Stimulated activated CD4-positive, alpha-beta T cell treated with anti-CD3 and anti-CD28 coated beads, Interleukin-15, amount 100 ng/mL, for 1 hour (primary cell): ENCODE data around the gene TRIM22.
"Not testable (repeated sequence)": the region's sequence is repeated elsewhere in the genome, so short reads cannot be mapped to it uniquely, and the experiment has no call there.

ENCODE experiments used
- DNase-seq, 2 donors: peaks; one replicate each; pipeline ENCODE4 v3.0.0-alpha.2; 2020; ENCODE audit warnings: low read depth in 1 of 2, low spot score in 1 of 2

TRIM22 gene

DNA sequence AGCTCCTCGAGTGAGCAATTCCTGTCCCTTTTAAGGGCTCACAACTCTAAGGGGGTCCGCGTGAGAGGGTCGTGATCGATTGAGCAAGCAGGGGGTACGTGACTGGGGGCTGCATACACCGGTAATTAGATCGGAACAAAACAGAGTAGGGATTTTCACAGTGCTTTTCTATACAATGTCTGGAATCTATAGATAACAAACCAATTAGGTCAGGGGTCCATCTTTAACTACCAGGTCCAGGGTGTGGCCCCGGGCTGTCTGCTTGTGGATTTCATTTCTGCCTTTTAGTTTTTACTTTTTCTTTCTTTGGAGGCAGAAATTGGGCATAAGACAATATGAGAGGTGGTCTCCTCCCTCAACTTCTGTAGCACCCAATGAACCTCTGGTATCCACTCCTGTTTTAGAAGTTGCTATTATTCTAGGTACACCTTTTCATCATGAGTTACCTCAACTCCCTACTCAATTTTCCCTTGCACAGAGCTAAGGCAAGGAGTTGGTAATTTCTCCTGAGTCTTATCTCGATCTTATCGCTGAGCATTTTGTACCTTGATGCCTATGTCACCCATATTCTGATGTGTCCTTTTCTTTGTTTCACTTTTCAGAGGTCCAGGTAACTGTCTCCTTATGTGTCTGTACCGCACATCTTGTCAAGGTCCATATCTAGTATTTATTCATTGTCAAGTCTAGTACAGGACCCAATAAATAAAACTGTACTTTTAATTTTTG lies 1.8 kb downstream of the TRIM22 start:
- not testable (repeated sequence) for DNase-seq

DNA sequence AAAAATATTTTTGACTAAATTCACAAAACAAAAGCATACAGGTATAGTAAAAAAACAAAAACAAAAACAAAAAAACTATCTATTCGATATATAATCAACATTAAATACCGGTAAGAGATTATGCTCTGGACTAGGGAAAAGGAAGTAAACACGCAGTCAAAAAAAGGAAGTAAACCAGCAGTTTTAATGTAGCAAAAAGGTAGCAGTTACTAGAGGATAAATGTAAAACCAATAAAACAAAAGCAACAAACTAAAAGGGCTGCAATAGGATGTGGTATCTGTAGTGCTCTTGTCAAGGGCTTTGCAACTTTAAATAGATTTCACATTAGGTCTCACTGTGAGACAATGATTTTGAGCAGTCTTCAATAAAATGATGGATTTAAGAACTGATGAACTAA lies 2.4 kb downstream of the TRIM22 start:
- DNase-seq, result no peak

- no peak for DNase-seq
These were observed 5.1 kb downstream of the TRIM22 start for GRCh38 chr11:5694642-5695041.

GRCh38 chr11:5695580-5695979 lies 6.0 kb downstream of the TRIM22 start:
- no peak for DNase-seq

GRCh38 chr11:5696210-5696609 lies 6.6 kb downstream of the TRIM22 start:
- no peak for DNase-seq

GRCh38 chr11:5698281-5698680 lies 8.7 kb downstream of the TRIM22 start:
- no peak for DNase-seq

GRCh38 chr11:5700421-5701054 lies 10.9 kb downstream of the TRIM22 start:
- no peak for DNase-seq

GRCh38 chr11:5701055-5701577 lies 11.5 kb downstream of the TRIM22 start:
- DNase-seq, result no peak

- DNase-seq, result no peak
These were observed 14.3 kb downstream of the TRIM22 start for GRCh38 chr11:5703741-5704536.

DNA sequence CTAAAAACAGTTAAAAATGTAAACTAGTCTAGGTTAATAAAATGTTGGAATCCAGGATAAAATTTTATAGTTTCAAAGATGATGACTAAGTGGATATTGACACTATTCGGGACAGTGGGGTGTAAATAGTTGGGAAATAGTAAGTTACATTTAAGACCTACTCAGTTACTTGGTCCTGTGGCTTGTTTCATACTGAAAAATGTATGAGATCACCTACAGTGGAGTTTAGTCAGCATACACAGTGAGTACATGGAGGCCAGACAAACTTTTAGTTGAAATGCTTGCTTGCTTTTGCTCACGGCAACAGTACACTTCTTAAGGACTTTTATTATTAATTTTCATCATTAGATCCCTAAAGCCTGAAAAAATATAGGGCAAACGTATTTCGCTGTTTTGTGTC lies 16.1 kb downstream of the TRIM22 start:
- no peak for DNase-seq

DNA sequence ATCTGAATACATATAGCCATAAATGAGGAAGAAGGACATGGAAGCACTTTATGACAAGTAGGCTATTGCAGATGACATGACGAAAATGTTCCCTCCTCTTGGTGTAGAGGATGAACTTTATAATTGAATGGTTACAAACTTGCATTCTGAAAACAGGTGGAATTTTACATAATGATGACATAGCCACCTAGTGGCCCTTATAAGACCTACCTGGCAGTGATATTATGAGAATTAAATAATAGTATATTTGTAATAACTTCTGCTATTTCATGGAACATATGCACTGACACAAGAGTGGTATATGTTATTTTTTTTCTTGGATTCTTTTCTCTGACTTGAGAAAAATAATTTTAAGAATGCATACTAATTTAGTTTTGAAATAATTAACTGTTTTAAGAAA lies 22.9 kb downstream of the TRIM22 start:
- DNase-seq, result no peak

- DNase-seq, result no peak
These were observed 24.1 kb downstream of the TRIM22 start for GRCh38 chr11:5713695-5714094.

DNA sequence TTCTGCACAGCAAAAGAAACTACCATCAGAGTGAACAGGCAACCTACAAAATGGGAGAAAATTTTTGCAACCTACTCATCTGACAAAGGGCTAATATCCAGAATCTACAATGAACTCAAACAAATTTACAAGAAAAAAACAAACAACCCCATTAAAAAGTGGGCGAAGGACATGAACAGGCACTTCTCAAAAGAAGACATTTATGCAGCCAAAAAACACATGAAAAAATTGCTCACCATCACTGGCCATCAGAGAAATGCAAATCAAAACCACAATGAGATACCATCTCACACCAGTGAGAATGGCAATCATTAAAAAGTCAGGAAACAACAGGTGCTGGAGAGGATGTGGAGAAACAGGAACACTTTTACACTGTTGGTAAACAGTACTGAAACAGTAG lies 26.9 kb downstream of the TRIM22 start:
- not testable (repeated sequence) for DNase-seq

DNA sequence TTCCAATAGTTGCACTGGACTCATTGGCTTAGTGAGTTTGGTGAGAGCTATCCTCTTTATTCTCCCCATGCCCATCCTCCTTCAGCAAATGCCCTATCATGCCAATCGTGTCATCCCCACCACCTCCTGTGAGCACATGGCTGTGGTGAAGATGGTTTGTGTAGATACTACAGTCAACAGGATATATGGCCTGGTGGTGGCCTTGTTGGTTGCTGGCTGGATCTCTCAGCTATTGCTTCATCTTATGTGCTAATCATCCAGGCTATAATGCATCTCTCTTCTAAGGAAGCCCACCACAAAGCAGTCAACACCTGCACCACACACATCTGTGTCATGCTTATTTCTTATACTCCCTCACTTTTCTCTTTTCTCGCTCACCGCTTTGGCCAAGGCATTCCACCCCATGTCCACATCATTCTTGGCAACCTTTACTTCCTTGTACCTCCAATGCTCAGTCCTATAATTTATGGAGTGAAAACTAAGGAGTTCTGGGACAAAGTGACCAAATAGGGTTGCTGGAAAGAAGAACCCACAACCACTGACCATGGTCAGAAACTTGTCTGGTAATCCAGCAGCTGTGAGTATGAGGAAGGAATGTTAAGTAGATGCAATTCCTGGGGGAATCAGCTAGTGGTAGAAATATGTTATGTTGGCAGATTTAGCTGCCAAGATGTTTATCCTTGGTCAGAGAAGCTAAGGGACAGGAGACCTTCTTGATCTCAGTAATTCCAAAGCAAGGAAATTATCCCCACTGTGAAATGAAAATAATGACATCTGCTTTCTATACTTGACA lies 30.3 kb downstream of the TRIM22 start:
- no peak for DNase-seq

DNA sequence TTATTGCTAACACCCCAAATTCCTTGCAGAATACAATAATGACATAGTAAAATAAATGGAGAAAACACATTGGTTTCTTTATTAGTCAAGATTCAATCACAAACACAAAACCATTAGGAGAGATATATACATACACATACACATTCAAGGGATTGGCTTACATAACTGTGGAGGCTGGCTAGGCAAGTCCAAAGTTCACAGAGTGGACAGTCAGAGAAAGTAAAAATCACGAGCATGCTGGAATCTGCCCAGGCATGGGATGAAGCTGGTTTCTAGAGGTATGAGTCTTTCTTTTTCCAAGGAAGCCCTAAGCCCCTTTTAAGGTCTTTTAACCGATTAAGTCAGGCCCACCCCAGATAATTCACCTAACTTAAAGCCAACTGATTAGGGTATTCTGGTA lies 33.0 kb downstream of the TRIM22 start:
- DNase-seq, result no peak

DNA sequence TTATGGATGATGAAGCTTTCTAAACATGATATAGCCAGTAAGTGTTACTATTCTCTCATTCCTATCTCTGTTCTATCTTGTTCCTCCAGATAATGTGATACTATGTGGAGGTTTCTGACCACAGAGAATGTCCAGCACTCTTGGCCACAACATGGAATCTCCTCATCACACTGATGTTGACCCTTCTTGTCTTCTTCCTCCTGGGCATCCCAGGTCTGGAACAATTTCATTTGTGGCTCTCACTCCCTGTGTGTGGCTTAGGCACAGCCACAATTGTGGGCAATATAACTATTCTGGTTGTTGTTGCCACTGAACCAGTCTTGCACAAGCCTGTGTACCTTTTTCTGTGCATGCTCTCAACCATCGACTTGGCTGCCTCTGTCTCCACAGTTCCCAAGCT lies 36.8 kb downstream of the TRIM22 start:
- no peak for DNase-seq

DNA sequence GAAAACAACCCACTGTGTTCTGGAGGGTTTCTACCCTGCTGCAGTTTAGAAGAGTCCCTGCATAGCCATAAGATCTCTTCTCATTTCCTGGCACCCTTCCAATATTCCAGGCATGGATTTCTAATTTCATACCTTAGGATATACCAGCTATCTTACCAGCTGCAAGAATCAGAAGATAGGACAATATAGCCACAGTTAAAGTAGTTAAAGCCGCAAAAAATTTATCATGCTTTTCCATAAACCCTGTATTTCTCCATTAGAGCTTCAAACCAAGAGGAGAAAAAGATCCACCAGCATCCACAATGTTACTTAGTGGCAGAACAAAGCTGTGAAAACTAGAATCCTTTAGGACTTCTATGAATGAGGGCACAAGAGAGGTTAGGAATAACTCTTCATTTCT lies 38.1 kb downstream of the TRIM22 start:
- no peak for DNase-seq

DNA sequence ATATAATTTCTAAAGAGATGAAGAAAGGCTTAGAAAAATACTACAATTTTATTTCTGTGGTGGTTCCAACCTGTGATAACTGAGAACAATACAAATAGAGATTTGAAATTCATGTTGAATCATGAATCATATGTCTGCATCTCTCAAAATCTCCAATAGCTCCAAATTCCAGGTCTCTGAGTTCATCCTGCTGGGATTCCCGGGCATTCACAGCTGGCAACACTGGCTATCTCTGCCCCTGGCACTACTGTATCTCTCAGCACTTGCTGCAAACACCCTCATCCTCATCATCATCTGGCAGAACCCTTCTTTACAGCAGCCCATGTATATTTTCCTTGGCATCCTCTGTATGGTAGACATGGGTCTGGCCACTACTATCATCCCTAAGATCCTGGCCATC lies 46.8 kb downstream of the TRIM22 start, which contains the start of gene OR56B1:
TSS of gene OR56B1 (plus strand) at position 53 of the 400 bp plus-strand sequence. CDS start at position 122, 69 bp downstream.
- DNase-seq, result no peak

GRCh38 chr11:5737091-5737490 lies 47.5 kb downstream of the TRIM22 start:
- DNase-seq, result no peak

GRCh38 chr11:5737670-5738392 lies 48.2 kb downstream of the TRIM22 start:
- DNase-seq, result no peak
